Body of pancreas (tissue), 4 donors: ENCODE measurements around the gene USP16.

Experiments used
- POLR2A ChIP-seq, 3 donors: fragments of 450-650 bp; IDR thresholded peaks; one replicate each; pipeline ENCODE4 v1.6.1; 2016; ENCODE audit warnings: antibody characterized with exemption in 3 of 3, mild to moderate bottlenecking in 2 of 3
- TF ChIP-seq, protein P1 (sequence below), 7 experiments: fragments of 450-650 bp in 4 of 7; fragments of 200-600 bp in 3 of 7; sonication (generic) in 3 of 7; IDR thresholded peaks; one replicate each; pipeline ENCODE4 v1.5.1; 2016 to 2019; ENCODE audit warnings: antibody characterized with exemption in 7 of 7

GRCh38 chr21:29033301-29033700, 8.8 kb downstream of the USP16 start:
- TF ChIP-seq, protein P1, sequence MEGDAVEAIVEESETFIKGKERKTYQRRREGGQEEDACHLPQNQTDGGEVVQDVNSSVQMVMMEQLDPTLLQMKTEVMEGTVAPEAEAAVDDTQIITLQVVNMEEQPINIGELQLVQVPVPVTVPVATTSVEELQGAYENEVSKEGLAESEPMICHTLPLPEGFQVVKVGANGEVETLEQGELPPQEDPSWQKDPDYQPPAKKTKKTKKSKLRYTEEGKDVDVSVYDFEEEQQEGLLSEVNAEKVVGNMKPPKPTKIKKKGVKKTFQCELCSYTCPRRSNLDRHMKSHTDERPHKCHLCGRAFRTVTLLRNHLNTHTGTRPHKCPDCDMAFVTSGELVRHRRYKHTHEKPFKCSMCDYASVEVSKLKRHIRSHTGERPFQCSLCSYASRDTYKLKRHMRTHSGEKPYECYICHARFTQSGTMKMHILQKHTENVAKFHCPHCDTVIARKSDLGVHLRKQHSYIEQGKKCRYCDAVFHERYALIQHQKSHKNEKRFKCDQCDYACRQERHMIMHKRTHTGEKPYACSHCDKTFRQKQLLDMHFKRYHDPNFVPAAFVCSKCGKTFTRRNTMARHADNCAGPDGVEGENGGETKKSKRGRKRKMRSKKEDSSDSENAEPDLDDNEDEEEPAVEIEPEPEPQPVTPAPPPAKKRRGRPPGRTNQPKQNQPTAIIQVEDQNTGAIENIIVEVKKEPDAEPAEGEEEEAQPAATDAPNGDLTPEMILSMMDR (IDR thresholded peaks at IDR 0.05), result no peak
- no peak for TF ChIP-seq POLR2A (IDR thresholded peaks at IDR 0.05)
